Fibroblast of lung (primary cell): ENCODE measurements around the gene TSPYL6. TPM values are rescaled to one million over a fixed set of nuclear protein-coding genes. Genes with fewer than 3 reads are reported as not detected.

Source experiments
- DNase-seq, 2 donors: peaks; one replicate each; pipeline versions ENCODE4 v3.0.0 to v3.0.0-alpha.2; 2010; ENCODE audit warnings: low read depth in 2 of 2
- H2AFZ ChIP-seq: 2 replicates; pipeline ENCODE4 v1.5.1; 2012; ENCODE audit warnings: low read length, control low read depth, inconsistent platforms
- H3K27ac ChIP-seq: 2 replicates; pipeline ENCODE4 v1.5.1; 2011; ENCODE audit warnings: low read length, control low read depth; ENCODE audit not compliant: insufficient read depth
- H3K27me3 ChIP-seq: 2 replicates; pipeline ENCODE4 v1.5.1; 2011; ENCODE audit warnings: mild to moderate bottlenecking, low read length; ENCODE audit not compliant: control insufficient read depth, insufficient read depth
- H3K36me3 ChIP-seq: 2 replicates; pipeline ENCODE4 v1.5.1; 2011; ENCODE audit warnings: low read length; ENCODE audit not compliant: control insufficient read depth, insufficient read depth
- H3K4me1 ChIP-seq: 2 replicates; pipeline ENCODE4 v1.5.1; 2011; ENCODE audit warnings: low read length; ENCODE audit not compliant: control insufficient read depth, insufficient read depth; ENCODE audit errors: extremely low read depth
- H3K4me2 ChIP-seq: 2 replicates; pipeline ENCODE4 v1.5.1; 2011; ENCODE audit warnings: low read length, control low read depth; ENCODE audit not compliant: insufficient read depth; ENCODE audit errors: extremely low read depth
- H3K4me3 ChIP-seq, 4 experiments: fragments of 200-600 bp in 1 of 4; sonication (generic) in 1 of 4; replicated peaks in 1 of 4; 2 replicates each; pipeline ENCODE4 v1.5.1; 2011 to 2016; ENCODE audit warnings: low read length in 4 of 4, low read depth in 3 of 4, mild to moderate bottlenecking in 3 of 4, control low read depth in 2 of 4, inconsistent platforms in 1 of 4, mixed read lengths in 1 of 4; ENCODE audit not compliant: insufficient read depth in 1 of 4; ENCODE audit errors: control extremely low read depth in 1 of 4
- H3K79me2 ChIP-seq: 2 replicates; pipeline ENCODE4 v1.5.1; 2012; ENCODE audit warnings: mild to moderate bottlenecking, low read length, inconsistent platforms; ENCODE audit not compliant: control insufficient read depth, insufficient read depth
- H3K9ac ChIP-seq: 2 replicates; pipeline ENCODE4 v1.5.1; 2011; ENCODE audit warnings: mild to moderate bottlenecking, low read length, control low read depth; ENCODE audit not compliant: insufficient read depth
- H3K9me3 ChIP-seq: 2 replicates; pipeline ENCODE4 v1.5.1; 2012; ENCODE audit warnings: low read depth, low read length; ENCODE audit not compliant: control insufficient read depth, insufficient read depth
- H4K20me1 ChIP-seq: 2 replicates; pipeline ENCODE4 v1.5.1; 2011; ENCODE audit warnings: low read length; ENCODE audit not compliant: control insufficient read depth, insufficient read depth; ENCODE audit errors: extremely low read depth
- CTCF ChIP-seq, 2 donors: IDR thresholded peaks in 1 of 2; conservative IDR thresholded peaks in 1 of 2; 1 replicate in 1 of 2; 2 replicates in 1 of 2; pipeline ENCODE4 v1.5.1; 2011 to 2012; ENCODE audit warnings: low read length in 2 of 2, control low read depth in 1 of 2, inconsistent platforms in 1 of 2, low read depth in 1 of 2, mild to moderate bottlenecking in 1 of 2
- EZH2 ChIP-seq: IDR thresholded peaks from 2 replicates; pipeline ENCODE4 v1.5.1; 2012; ENCODE audit warnings: low read length, control low read depth, mild to moderate bottlenecking; ENCODE audit errors: missing control alignments
- polyA plus RNA-seq, 2 donors: library from polyadenylated mRNA; depleted of rRNA in 1 of 2; stranded (reverse) in 1 of 2; unstranded in 1 of 2; fragments of >200 nt; gene quantifications; 2 replicates each; pipeline ENCODE4 v1.2.1, GENCODE V29; 2011 to 2012; ENCODE audit warnings: missing spikeins in 1 of 2
- total RNA-seq: library from RNA; depleted of rRNA; stranded (reverse); fragments of >200 nt; gene quantifications from 2 replicates; pipeline ENCODE4 v1.2.1, GENCODE V29; 2014

The TSPYL6 gene
- total and polyA plus RNA-seq, 2 donors (not counting 1 experiment from before 2014, with no cell fraction given): not detected

DNA sequence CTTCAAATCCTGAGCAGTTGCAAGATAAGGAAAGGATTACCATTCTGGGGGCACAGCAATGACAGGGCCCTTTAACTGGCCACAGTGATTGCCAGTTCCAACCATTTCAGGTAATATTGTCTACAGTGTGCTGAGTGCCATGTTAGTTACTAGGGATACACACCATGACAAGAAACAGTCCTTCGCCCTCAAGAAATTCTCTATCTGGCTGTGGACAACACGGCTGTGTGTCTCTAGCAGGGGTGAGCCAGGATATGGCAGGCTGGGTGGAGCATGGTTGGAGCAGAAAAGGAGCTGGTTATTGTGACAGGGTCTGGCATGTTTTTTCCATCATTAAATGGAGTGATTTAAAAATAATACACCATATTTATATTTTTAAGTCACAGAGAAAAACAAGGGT lies 31.0 kb downstream of the TSPYL6 start:
- no peaks in the 10 kb centered on the region for H3K4me1 ChIP-seq
- H2AFZ ChIP-seq: no peak overlapping the region
- no peaks in the 10 kb centered on the region for H3K36me3 ChIP-seq
- no peaks in the 10 kb centered on the region for H3K79me2 ChIP-seq
- H4K20me1 ChIP-seq: no peaks in the 10 kb centered on the region
- no peak overlapping the region for H3K4me3 ChIP-seq
- DNase-seq: no peak
- no peak overlapping the region for H3K27ac ChIP-seq
- H3K9me3 ChIP-seq: no peaks in the 10 kb centered on the region
- H3K9ac ChIP-seq: no peak overlapping the region
- H3K4me2 ChIP-seq: no peak overlapping the region
- TF ChIP-seq EZH2 (no peak), CTCF (conservative IDR thresholded peaks at IDR 0.05 in 1 of 2, IDR thresholded peaks at IDR 0.05 in 1 of 2; ENCODE audit: low read depth in 1 of 2, low read length in 2 of 2) (no peak)
- no peaks in the 10 kb centered on the region for H3K27me3 ChIP-seq

DNA sequence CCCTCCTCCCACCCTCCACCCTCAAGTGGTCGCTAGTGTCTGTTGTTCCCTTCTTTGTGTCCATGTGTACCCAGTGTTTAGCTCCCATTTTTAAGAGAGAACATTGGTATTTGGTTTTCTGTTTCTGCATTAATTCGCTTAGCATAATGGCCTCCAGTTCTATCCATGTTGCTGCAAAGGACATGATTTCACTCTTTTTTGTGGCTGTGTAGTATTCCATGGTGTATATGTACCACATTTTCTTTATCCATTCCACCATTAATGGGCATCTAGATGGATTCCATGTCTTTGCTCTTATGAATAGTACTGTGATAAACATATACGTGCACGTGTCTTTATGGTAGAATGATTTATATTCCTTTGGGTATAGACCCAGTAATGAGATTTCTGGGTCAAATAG lies 42.9 kb downstream of the TSPYL6 start:
- no peaks in the 10 kb centered on the region for H3K36me3 ChIP-seq
- no peak overlapping the region for H3K4me2 ChIP-seq
- no peak overlapping the region for H2AFZ ChIP-seq
- H4K20me1 ChIP-seq: no peaks in the 10 kb centered on the region
- peaks cover 3% of the 10 kb centered on the region for H3K4me1 ChIP-seq
- H3K9ac ChIP-seq: no peak overlapping the region
- no peak overlapping the region for H3K27ac ChIP-seq
- no peak overlapping the region for H3K4me3 ChIP-seq
- no peaks in the 10 kb centered on the region for H3K9me3 ChIP-seq
- no peaks in the 10 kb centered on the region for H3K79me2 ChIP-seq
- no peak for TF ChIP-seq EZH2
- TF ChIP-seq CTCF (conservative IDR thresholded peaks at IDR 0.05 in 1 of 2, IDR thresholded peaks at IDR 0.05 in 1 of 2; ENCODE audit: low read depth in 1 of 2, low read length in 2 of 2): no peak
- DNase-seq: no peak
- H3K27me3 ChIP-seq: no peaks in the 10 kb centered on the region

DNA sequence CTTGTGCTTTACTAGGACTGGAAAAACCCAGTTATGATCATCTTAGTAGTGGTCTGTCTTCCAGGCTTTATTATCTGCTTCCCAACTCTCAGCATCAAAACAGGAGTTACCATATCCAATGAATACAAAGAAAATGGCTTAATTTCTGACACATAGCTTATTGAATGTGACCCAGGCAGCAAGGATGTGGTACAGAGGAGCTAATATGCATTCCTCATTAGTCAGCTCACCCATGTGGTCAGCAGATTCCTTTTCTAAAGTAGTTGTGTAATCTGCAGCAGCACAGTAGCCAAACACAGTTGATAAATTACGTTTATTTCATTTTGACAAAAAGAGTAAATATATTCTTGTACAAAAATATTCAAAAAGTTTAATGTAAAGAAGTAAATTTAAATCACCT lies 43.6 kb downstream of the TSPYL6 start:
- H3K4me2 ChIP-seq: peak overlapping the region; percentile 27
- TF ChIP-seq EZH2 (no peak), CTCF (conservative IDR thresholded peaks at IDR 0.05 in 1 of 2, IDR thresholded peaks at IDR 0.05 in 1 of 2; ENCODE audit: low read depth in 1 of 2, low read length in 2 of 2) (no peak)
- H3K9me3 ChIP-seq: no peaks in the 10 kb centered on the region
- H3K4me3 ChIP-seq: no peak overlapping the region
- H2AFZ ChIP-seq: no peak overlapping the region
- no peak overlapping the region for H3K9ac ChIP-seq
- DNase-seq: peak; percentile 93 to 99
- H3K4me1 ChIP-seq: peaks cover 8% of the 10 kb centered on the region
- no peak overlapping the region for H3K27ac ChIP-seq
- no peaks in the 10 kb centered on the region for H3K79me2 ChIP-seq
- no peaks in the 10 kb centered on the region for H3K27me3 ChIP-seq
- H4K20me1 ChIP-seq: no peaks in the 10 kb centered on the region
- no peaks in the 10 kb centered on the region for H3K36me3 ChIP-seq
